Activated naive CD8-positive, alpha-beta T cell treated with anti-CD3 and anti-CD28 coated beads, Interleukin-2, amount 10 ng/mL, durations not matched to agents 7 days and 5 days (primary cell): ENCODE results near the gene NFYA. TPM values are rescaled to one million over a fixed set of nuclear protein-coding genes. Genes with fewer than 3 reads are reported as not detected.
A peak's percentile ranks its signal among the peaks of the same experiment; 100 is the strongest.

ENCODE experiments used
- ATAC-seq: fragments of 150-1000 bp; cut with Tn5 transposase; one replicate; pipeline ENCODE4 v1.10.0; 2021; ENCODE audit warnings: low read depth, moderate library complexity
- POLR2A ChIA-PET: fragments of 350-600 bp; sonication (Branson Sonifier 250); formaldehyde crosslinking; loops from one replicate; lab custom pipeline; 2021; ENCODE audit warnings: antibody characterized with exemption; lab: Charles Lee
- DNase-seq: peaks from one replicate; pipeline ENCODE4 v3.0.0; 2021
- H3K27ac Mint-ChIP-seq: one replicate; pipeline ENCODE4 v1.8.0; 2022; ENCODE audit warnings: mild to moderate bottlenecking, mixed read lengths
- H3K27me3 Mint-ChIP-seq: one replicate; pipeline ENCODE4 v1.8.0; 2022; ENCODE audit warnings: mild to moderate bottlenecking, moderate library complexity, mixed read lengths
- H3K36me3 Mint-ChIP-seq: one replicate; pipeline ENCODE4 v1.8.0; 2021; ENCODE audit warnings: mild to moderate bottlenecking, mixed read lengths
- H3K4me1 Mint-ChIP-seq: one replicate; pipeline ENCODE4 v1.8.0; 2021; ENCODE audit warnings: mixed read lengths
- H3K4me3 Mint-ChIP-seq: one replicate; pipeline ENCODE4 v1.8.0; 2022; ENCODE audit warnings: mild to moderate bottlenecking, moderate library complexity, mixed read lengths
- H3K9me3 Mint-ChIP-seq: one replicate; pipeline ENCODE4 v1.8.0; 2021; ENCODE audit warnings: mixed read lengths
- total RNA-seq, 2 experiments: library from RNA; stranded (reverse); gene quantifications; one replicate each; pipeline ENCODE4 v1.2.3, GENCODE V29; 2021

NFYA gene
- total RNA-seq, 2 experiments from 2014 or later, result 44.4 to 47.7 TPM

GRCh38 chr6:41120058-41120457 is 47.3 kb downstream of the NFYA start:
- no peaks in the 10 kb centered on the region for H3K9me3 Mint-ChIP-seq
- H3K27me3 Mint-ChIP-seq, result no peaks in the 10 kb centered on the region
- DNase-seq, result no peak
- no peak overlapping the region for H3K27ac Mint-ChIP-seq
- peaks cover 8% of the 10 kb centered on the region for H3K36me3 Mint-ChIP-seq
- H3K4me3 Mint-ChIP-seq, result no peak overlapping the region
- no peak for ATAC-seq
- peaks cover 5% of the 10 kb centered on the region for H3K4me1 Mint-ChIP-seq
- POLR2A ChIA-PET, result no interaction called here

- POLR2A ChIA-PET, result no interaction called here
- no peaks in the 10 kb centered on the region for H3K9me3 Mint-ChIP-seq
- DNase-seq, result no peak
- peaks cover 5% of the 10 kb centered on the region for H3K4me1 Mint-ChIP-seq
- ATAC-seq, result no peak
- H3K4me3 Mint-ChIP-seq, result no peak overlapping the region
- H3K36me3 Mint-ChIP-seq, result peaks cover 8% of the 10 kb centered on the region
- H3K27me3 Mint-ChIP-seq, result no peaks in the 10 kb centered on the region
- no peak overlapping the region for H3K27ac Mint-ChIP-seq
Observed at GRCh38 chr6:41122373-41122772, 49.6 kb downstream of the NFYA start.

GRCh38 chr6:41122918-41123317 is 50.1 kb downstream of the NFYA start:
- Mint-ChIP-seq H3K27ac (no peak overlapping the region), H3K4me3 (no peak overlapping the region), H3K27me3 (no peaks in the 10 kb centered on the region), H3K36me3 (peaks cover 10% of the 10 kb centered on the region), H3K9me3 (peaks cover 1% of the 10 kb centered on the region), H3K4me1 (peaks cover 2% of the 10 kb centered on the region)
- no peak for DNase-seq
- no peak for ATAC-seq
- POLR2A ChIA-PET, result no interaction called here

- Mint-ChIP-seq H3K4me1 (no peaks in the 10 kb centered on the region), H3K27ac (no peak overlapping the region), H3K4me3 (no peak overlapping the region), H3K36me3 (peaks cover 10% of the 10 kb centered on the region), H3K27me3 (no peaks in the 10 kb centered on the region), H3K9me3 (peaks cover 1% of the 10 kb centered on the region)
- no peak for DNase-seq
- POLR2A ChIA-PET, result no interaction called here
- ATAC-seq, result no peak
Observed at GRCh38 chr6:41125282-41125681, 52.5 kb downstream of the NFYA start.

GRCh38 chr6:41132254-41132653 is 59.5 kb downstream of the NFYA start:
- H3K27me3 Mint-ChIP-seq, result no peaks in the 10 kb centered on the region
- ATAC-seq, result no peak

GRCh38 chr6:41135062-41135832 is 62.5 kb downstream of the NFYA start:
- peaks cover 7% of the 10 kb centered on the region for H3K4me1 Mint-ChIP-seq
- no peak overlapping the region for H3K4me3 Mint-ChIP-seq
- H3K36me3 Mint-ChIP-seq, result peaks cover 1% of the 10 kb centered on the region

More at GRCh38 chr6:41132254-41132653, 59.5 kb downstream of the NFYA start:
- Mint-ChIP-seq H3K27ac (no peak overlapping the region), H3K9me3 (peaks cover 1% of the 10 kb centered on the region), H3K4me3 (no peak overlapping the region), H3K4me1 (peaks cover 7% of the 10 kb centered on the region), H3K36me3 (peaks cover 3% of the 10 kb centered on the region)
- POLR2A ChIA-PET, result no interaction called here
- no peak for DNase-seq

GRCh38 chr6:41136911-41137310 is 64.1 kb downstream of the NFYA start:
- Mint-ChIP-seq H3K27ac (no peak overlapping the region), H3K4me3 (no peak overlapping the region), H3K4me1 (peaks cover 6% of the 10 kb centered on the region), H3K36me3 (peaks cover 1% of the 10 kb centered on the region), H3K9me3 (no peaks in the 10 kb centered on the region), H3K27me3 (no peaks in the 10 kb centered on the region)
- ATAC-seq (no peak), DNase-seq (no peak)
- POLR2A ChIA-PET, result no interaction called here

More at GRCh38 chr6:41135062-41135832, 62.5 kb downstream of the NFYA start:
- DNase-seq (no peak), ATAC-seq (no peak)
- no peaks in the 10 kb centered on the region for H3K27me3 Mint-ChIP-seq
- H3K27ac Mint-ChIP-seq, result no peak overlapping the region
- POLR2A ChIA-PET, result no interaction called here
- no peaks in the 10 kb centered on the region for H3K9me3 Mint-ChIP-seq

- Mint-ChIP-seq H3K4me1 (peaks cover 18% of the 10 kb centered on the region), H3K27me3 (peaks cover 5% of the 10 kb centered on the region), H3K4me3 (peak overlapping the region; percentile 65), H3K27ac (peak overlapping the region; percentile 31), H3K36me3 (peaks cover 11% of the 10 kb centered on the region), H3K9me3 (peaks cover 3% of the 10 kb centered on the region)
- DNase-seq (no peak), ATAC-seq (no peak)
- POLR2A ChIA-PET, result no interaction called here
Observed at GRCh38 chr6:41147917-41148316, 75.1 kb downstream of the NFYA start.

Other genes starting within 250 kb of the NFYA start
- 1 to 10 TPM; 3.0 to 4.2 TPM for gene UNC5CL, start 33.8 kb upstream of the NFYA start, total RNA-seq
- not detected for gene TSPO2, start 30.5 kb upstream of the NFYA start, total RNA-seq
- not detected for gene APOBEC2, start 19.8 kb upstream of the NFYA start, total RNA-seq
- gene OARD1, start 618 bp upstream of the NFYA start, total RNA-seq, result 10 to 100 TPM; 38.9 to 40.8 TPM
- gene TREML1, start 81.4 kb downstream of the NFYA start, total RNA-seq, result not detected
- gene TREM2, start 90.1 kb downstream of the NFYA start, total RNA-seq, result 1 to 10 TPM; 1.9 to 2.8 TPM
- 10 to 100 TPM; 13.5 to 14.9 TPM for gene TREML2, start 128.2 kb downstream of the NFYA start, total RNA-seq
- not detected for gene TREML4, start 155.4 kb downstream of the NFYA start, total RNA-seq
- not detected for gene TREM1, start 213.7 kb downstream of the NFYA start, total RNA-seq